Measurements from ENCODE around the gene KLHL40.

- TF ChIP-seq CTCF (IDR thresholded peaks at IDR 0.05; ENCODE audit: low read length): no peak
- no peak for TF ChIP-seq EZH2phosphoT487 (IDR thresholded peaks at IDR 0.05; ENCODE audit: low read length)
- no peak for TF ChIP-seq EZH2 (optimal IDR thresholded peaks at IDR 0.05; ENCODE audit: low read depth, low read length)
Measured at GRCh38 chr3:42670051-42670576, 15.2 kb upstream of the KLHL40 start.
